NCI-H345 treated with DMSO at 0.1 percent for 48 hours (cell line): ENCODE measurements around the gene RAB3GAP1.
"Not testable (repeated sequence)": the region's sequence is repeated elsewhere in the genome, so short reads cannot be mapped to it uniquely, and the experiment has no call there.

Experiments used
- DNase-seq: peaks from one replicate; lab custom pipeline; 2025; ENCODE audit not compliant: unreplicated experiment; lab: John Stamatoyannopoulos, UW

RAB3GAP1 gene

DNA sequence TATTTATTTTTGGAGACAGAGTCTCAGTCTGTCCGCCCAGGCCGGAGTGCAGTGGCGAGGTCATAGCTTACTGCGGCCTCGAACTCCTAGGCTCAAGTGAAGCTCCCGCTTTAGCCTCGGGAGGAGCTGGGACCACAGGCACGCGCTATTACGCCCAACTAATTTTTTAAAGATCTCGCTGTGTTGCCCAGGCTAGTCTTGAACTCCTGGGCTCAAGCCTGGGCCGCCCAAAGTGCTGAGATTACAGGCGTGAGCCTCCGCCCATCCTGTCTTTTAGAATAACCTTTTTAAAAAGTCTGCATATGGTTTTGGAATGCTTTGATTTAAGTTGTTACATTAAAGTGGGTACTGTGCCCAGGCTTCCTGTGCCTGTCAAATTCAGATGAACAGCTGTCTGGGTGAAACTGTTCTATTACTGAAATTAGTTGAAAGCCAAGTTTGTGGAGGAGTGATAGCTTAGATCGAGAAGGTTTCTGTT is 944 bp downstream of the RAB3GAP1 start:
- DNase-seq, result no peak

GRCh38 chr2:135055182-135055786 is 3.2 kb downstream of the RAB3GAP1 start:
- no peak for DNase-seq

DNA sequence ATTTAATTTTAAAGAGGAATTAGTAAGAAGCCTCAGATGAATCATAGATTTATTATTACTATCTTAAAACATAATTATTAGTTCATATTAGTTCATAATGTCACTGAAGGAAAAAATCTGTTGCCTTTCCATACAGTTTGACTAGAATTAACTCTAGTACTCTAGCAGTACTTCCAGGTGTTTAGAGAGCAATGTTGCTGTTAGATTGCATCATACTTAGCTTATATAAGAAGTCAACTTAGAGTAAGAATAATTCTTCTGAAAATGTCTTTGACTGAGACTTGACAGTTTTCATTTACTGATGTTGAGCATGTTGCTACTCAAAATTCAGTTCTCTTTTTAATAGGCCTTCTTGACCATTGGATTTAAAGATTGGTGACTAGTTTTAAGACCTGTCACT is 4.7 kb downstream of the RAB3GAP1 start:
- no peak for DNase-seq

- no peak for DNase-seq
Observed at GRCh38 chr2:135059577-135059976, 7.5 kb downstream of the RAB3GAP1 start.

DNA sequence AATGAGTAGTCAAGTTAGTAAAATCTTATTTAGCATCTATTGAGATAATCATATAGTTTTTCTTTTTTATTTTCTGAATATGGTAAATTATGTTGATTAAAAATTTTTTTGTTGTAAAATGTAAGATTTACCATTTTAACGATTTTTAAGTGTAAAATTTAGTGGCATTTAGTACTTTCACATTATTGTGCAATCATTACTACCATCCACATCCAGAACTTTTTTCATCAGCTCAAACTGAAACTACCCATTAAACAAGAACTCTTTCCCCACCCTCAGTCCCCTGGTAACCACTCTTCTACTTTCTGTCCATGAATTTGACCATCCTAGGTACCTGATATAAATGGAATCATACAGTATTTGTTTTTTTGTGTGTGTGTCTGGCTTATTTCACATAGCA is 11.1 kb downstream of the RAB3GAP1 start:
- no peak for DNase-seq

DNA sequence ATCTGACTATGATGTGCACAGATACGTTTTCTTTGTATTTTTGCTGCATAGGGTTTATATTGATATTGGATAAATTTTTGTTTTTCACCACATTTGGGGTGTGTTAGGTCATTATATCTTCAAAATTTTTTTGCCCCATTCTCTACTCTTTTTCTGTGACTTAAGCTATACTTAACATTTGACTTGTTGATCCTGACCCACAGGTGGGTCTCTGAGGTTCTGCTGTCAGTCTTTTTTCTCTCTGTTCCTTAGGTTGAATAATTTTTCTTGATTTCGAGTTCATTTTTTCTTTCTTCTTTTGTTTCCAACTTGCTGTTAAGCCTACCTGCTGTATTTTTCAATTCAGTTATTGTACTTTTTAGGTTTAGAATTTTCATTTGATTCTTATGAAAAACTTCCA is 12.1 kb downstream of the RAB3GAP1 start:
- no peak for DNase-seq

- DNase-seq, result no peak
Observed at GRCh38 chr2:135066710-135067109, 14.6 kb downstream of the RAB3GAP1 start.

GRCh38 chr2:135072125-135072997 is 20.3 kb downstream of the RAB3GAP1 start:
- no peak for DNase-seq

GRCh38 chr2:135074216-135074615 is 22.1 kb downstream of the RAB3GAP1 start:
- no peak for DNase-seq

GRCh38 chr2:135076556-135076955 is 24.5 kb downstream of the RAB3GAP1 start:
- DNase-seq, result no peak

DNA sequence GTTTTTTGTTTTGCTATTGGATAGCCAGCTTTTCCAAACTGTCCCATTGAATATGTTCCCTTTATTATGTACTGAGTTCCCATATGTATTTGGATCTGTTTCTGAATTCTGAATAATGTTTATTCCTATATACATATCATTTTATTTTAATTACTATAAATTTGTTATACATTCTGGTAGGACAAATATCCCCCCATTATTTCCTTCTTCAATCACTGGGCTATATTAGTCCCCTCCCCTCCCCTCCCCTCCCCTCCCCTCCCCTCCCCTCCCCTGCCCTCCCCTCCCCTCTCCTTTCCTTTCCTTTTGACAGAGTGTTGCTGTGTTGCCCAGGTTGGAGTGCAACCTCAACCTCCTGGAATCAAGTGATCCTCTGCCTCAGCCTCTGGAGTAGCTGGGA is 26.3 kb downstream of the RAB3GAP1 start:
- no peak for DNase-seq

- no peak for DNase-seq
Observed at GRCh38 chr2:135086222-135086621, 34.1 kb downstream of the RAB3GAP1 start.

- DNase-seq, result not testable (repeated sequence)
Observed at GRCh38 chr2:135089597-135089996, 37.5 kb downstream of the RAB3GAP1 start.

GRCh38 chr2:135091681-135092080 is 39.6 kb downstream of the RAB3GAP1 start:
- no peak for DNase-seq

DNA sequence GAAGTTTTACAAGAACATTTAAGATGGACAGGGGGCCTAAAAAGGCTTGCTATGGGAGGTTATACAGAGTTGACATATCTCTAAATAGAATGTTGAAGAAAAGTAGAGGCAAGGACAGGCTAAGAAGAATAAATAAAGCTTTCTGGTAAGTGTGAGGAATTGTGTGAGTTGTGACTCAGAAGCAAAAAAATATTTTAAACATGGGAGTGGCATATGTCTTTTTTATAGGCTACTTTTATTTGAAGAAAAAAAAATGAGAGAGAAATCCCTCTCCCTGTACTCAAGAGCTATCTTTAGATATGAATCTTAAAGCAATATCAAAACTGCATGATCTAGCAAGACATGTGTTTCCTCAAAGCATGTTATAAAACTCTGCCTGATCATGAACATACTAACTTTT is 41.1 kb downstream of the RAB3GAP1 start:
- no peak for DNase-seq

DNA sequence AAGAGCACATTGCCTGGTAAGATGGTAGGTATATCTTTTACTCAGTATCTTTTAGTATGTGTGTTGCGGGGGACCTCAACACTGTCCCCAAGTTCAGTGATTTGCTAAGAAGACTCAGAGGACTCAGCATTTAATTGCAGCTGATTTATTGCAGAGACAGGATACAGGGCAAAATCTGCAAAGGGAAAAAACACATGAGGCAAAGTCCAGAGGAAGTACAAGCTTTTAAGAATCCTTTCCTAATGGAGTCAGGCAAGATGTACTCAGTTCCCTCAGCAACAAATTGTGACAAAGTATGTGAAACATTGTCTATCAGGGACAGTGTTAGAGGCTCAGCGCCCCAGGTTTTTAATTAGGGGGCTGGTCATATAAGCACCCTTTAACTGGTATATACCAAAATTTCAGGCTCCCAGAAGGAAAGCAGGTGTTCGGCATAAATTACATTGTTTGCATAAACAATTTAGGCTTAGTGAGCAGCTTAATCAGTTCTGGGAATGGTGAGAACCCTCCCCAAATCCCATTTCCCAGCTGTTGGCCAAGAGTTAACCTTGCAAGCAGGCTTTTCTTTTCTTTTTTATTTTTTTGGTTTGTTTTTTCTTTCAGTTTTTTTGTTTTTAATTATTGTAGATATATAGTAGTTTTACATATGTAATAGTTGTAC is 41.7 kb downstream of the RAB3GAP1 start:
- no peak for DNase-seq

DNA sequence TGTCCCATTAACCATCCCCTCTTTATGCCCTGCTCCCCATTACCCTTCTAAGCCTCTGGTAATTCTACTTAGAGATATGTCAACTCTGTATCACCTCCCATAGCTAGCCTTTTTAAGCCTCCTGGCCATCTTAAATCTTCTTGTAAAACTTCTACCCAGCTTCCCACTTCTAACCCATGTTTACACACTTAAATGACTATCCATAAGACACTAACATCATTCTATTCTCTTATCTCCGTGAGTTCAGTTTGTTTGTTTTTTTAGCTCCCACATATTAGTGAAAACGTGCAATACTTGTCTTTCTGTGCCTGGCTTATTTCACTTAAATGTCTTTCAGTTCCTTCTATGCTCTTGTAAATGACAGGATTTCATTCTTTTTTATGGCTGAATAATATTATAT is 42.4 kb downstream of the RAB3GAP1 start:
- no peak for DNase-seq

DNA sequence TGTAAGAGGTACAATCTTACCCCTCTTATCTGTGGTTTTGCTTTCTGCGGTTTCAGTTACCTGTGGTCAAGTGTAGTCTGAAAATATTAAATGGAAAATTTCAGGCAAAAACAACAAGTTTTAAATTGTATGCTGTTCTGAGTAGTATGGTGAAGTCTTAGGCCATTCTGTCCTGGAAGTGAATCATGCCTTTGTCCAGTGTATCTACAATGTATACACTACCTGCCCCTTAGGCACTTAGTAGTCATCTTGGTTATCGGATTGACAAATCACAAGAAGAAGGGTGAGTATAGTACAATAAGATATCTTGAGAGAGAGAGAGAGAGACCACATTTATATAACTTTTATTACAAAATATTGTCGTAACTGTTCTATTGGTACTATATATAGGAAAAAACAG is 43.5 kb downstream of the RAB3GAP1 start:
- no peak for DNase-seq

- no peak for DNase-seq
Observed at GRCh38 chr2:135096665-135097446, 44.8 kb downstream of the RAB3GAP1 start.

GRCh38 chr2:135097532-135098231 is 45.6 kb downstream of the RAB3GAP1 start:
- no peak for DNase-seq
